Spleen (tissue), 7 donors: ENCODE data around the gene ATF7IP2.

ENCODE experiments used
- POLR2A ChIP-seq, 3 donors: fragments of 450-650 bp; IDR thresholded peaks; one replicate each; pipeline ENCODE4 v1.5.1; 2017; ENCODE audit warnings: antibody characterized with exemption in 3 of 3, mild to moderate bottlenecking in 1 of 3
- TF ChIP-seq, protein P1 (sequence below), 11 experiments: fragments of 200-600 bp in 7 of 11; fragments of 450-650 bp in 4 of 11; sonication (generic) in 4 of 11; IDR thresholded peaks in 8 of 11; conservative IDR thresholded peaks in 3 of 11; 1 replicate in 7 of 11; 2 replicates in 4 of 11; pipeline versions ENCODE4 v1.4.0 to v1.8.0; 2016 to 2021; ENCODE audit warnings: antibody characterized with exemption in 11 of 11, inconsistent platforms in 4 of 11, mild to moderate bottlenecking in 1 of 11
- donor health status: DM: no; HTN: no; CAD: no; lungs with moderate emphysema.
- donor health status: DM: no; HTN: no; CAD: no.
- donor health status: DM: no; HTN: no; CAD: no.

DNA sequence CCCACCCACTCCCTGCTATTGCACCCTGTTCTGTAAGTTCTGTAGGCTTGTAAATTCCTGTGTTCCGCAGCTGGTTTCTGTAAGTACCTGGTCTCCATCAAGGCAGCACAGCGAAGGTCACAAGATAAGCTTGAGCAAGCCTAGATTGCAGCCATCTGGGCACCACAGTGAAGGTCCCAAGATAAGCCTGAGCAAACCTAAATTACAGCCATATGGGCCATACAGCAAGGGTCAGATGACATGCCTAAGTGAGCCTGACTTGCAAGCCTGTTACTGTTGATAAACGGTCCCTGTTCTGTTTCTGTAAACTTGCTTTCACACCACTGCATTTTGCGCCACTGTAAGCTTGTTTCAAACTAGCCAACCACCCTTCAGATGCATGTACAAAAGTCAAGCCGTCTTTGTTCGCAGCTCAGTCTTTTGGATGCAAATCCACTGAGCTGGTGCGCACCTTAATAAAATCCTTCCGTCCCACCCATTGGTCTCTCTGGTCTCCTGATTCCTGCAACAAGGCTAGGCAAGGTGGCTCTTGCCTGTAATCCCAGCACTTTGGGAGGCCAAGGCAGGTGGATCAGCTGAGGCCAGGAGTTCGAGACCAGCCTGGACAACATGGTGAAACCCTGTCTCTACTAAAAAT lies 42.6 kb upstream of the ATF7IP2 start:
- no peak for TF ChIP-seq POLR2A (IDR thresholded peaks at IDR 0.05)
- TF ChIP-seq, protein P1, sequence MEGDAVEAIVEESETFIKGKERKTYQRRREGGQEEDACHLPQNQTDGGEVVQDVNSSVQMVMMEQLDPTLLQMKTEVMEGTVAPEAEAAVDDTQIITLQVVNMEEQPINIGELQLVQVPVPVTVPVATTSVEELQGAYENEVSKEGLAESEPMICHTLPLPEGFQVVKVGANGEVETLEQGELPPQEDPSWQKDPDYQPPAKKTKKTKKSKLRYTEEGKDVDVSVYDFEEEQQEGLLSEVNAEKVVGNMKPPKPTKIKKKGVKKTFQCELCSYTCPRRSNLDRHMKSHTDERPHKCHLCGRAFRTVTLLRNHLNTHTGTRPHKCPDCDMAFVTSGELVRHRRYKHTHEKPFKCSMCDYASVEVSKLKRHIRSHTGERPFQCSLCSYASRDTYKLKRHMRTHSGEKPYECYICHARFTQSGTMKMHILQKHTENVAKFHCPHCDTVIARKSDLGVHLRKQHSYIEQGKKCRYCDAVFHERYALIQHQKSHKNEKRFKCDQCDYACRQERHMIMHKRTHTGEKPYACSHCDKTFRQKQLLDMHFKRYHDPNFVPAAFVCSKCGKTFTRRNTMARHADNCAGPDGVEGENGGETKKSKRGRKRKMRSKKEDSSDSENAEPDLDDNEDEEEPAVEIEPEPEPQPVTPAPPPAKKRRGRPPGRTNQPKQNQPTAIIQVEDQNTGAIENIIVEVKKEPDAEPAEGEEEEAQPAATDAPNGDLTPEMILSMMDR (IDR thresholded peaks at IDR 0.05 in 8 of 11, conservative IDR thresholded peaks at IDR 0.05 in 3 of 11) = no peak
